ENCODE results near the gene KIF17.

DNA sequence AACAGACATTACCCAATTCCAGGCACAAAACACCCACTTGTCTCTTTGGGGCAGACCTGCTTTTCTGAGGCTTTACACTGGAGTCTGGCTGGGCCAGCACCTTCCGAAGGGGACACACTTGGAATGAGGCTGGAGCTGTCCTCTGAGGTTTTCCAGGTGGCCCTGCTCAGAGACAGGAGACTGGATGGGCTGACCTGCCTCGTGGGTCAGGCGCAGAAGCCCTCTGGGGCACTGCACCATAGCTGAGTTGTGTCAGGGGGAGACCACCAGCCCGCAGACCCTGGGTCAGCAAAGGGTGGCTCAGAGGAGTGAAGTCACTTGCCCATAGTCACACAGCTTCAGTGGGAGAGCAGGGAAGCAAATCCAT, 12.9 kb upstream of the KIF17 start:
- no peak for TF ChIP-seq ZSCAN20 (CRISPR knock-in tag; IDR thresholded peaks at IDR 0.05)
- TF ChIP-seq, protein P1, sequence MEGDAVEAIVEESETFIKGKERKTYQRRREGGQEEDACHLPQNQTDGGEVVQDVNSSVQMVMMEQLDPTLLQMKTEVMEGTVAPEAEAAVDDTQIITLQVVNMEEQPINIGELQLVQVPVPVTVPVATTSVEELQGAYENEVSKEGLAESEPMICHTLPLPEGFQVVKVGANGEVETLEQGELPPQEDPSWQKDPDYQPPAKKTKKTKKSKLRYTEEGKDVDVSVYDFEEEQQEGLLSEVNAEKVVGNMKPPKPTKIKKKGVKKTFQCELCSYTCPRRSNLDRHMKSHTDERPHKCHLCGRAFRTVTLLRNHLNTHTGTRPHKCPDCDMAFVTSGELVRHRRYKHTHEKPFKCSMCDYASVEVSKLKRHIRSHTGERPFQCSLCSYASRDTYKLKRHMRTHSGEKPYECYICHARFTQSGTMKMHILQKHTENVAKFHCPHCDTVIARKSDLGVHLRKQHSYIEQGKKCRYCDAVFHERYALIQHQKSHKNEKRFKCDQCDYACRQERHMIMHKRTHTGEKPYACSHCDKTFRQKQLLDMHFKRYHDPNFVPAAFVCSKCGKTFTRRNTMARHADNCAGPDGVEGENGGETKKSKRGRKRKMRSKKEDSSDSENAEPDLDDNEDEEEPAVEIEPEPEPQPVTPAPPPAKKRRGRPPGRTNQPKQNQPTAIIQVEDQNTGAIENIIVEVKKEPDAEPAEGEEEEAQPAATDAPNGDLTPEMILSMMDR (IDR thresholded peaks at IDR 0.05) = no peak
- no peak for TF ChIP-seq KDM1A (IDR thresholded peaks at IDR 0.05; ENCODE audit: low read depth)
- no peak for TF ChIP-seq E2F6 (IDR thresholded peaks at IDR 0.05; ENCODE audit: borderline replicate concordance, low read depth)
- no peak for TF ChIP-seq REST (IDR thresholded peaks at IDR 0.05)
- no peak for TF ChIP-seq SMC3 (IDR thresholded peaks at IDR 0.05)
- no peak for TF ChIP-seq RCOR1 (IDR thresholded peaks at IDR 0.05; ENCODE audit: low read depth, low read length)
- TF ChIP-seq MAZ (IDR thresholded peaks at IDR 0.05; ENCODE audit: borderline replicate concordance, low read depth, low read length) = no peak
